Memory B cell (primary cell): Measurements from ENCODE around the gene GDI1.

Experiments
- ATAC-seq: fragments of 150-1000 bp; cut with Tn5 transposase; 2 replicates; pipeline ENCODE4 v1.10.0; 2021; ENCODE audit warnings: low read depth, mild to moderate bottlenecking, moderate library complexity
- DNase-seq, 2 donors: peaks; one replicate each; pipeline ENCODE4 v3.0.0; 2022; ENCODE audit warnings: low spot score in 2 of 2
- H3K27ac Mint-ChIP-seq: one replicate; pipeline ENCODE4 v1.8.0; 2022; ENCODE audit warnings: mild to moderate bottlenecking, moderate library complexity, mixed read lengths
- H3K27me3 Mint-ChIP-seq: one replicate; pipeline ENCODE4 v1.8.0; 2022; ENCODE audit warnings: mixed read lengths
- H3K36me3 Mint-ChIP-seq: one replicate; pipeline ENCODE4 v1.8.0; 2022; ENCODE audit warnings: mild to moderate bottlenecking, mixed read lengths
- H3K4me1 Mint-ChIP-seq: one replicate; pipeline ENCODE4 v1.8.0; 2022; ENCODE audit warnings: mixed read lengths
- H3K4me3 Mint-ChIP-seq: one replicate; pipeline ENCODE4 v1.8.0; 2022; ENCODE audit warnings: mild to moderate bottlenecking, moderate library complexity, mixed read lengths
- H3K9me3 Mint-ChIP-seq: one replicate; pipeline ENCODE4 v1.8.0; 2022; ENCODE audit warnings: mixed read lengths

Gene GDI1

DNA sequence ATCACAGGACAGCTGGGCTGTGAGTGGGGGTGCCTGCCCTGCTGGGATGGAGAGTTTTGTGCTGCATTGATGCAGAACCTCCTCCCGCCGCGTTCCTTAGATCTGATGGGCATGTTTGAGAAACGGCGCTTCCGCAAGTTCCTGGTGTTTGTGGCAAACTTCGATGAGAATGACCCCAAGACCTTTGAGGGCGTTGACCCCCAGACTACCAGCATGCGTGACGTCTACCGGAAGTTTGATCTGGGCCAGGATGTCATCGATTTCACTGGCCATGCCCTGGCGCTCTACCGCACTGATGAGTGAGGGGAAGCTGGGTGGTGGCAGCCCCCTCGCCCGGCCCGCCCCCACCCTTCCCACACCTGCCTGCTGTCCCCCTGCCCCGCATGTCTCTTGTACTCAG, 2.9 kb downstream of the GDI1 start:
- no peak for DNase-seq
- no peak for ATAC-seq
- Mint-ChIP-seq H3K4me1 (peaks cover 9% of the 10 kb centered on the region), H3K27ac (no peak overlapping the region), H3K9me3 (no peaks in the 10 kb centered on the region), H3K36me3 (no peaks in the 10 kb centered on the region), H3K27me3 (no peaks in the 10 kb centered on the region), H3K4me3 (no peak overlapping the region)

DNA sequence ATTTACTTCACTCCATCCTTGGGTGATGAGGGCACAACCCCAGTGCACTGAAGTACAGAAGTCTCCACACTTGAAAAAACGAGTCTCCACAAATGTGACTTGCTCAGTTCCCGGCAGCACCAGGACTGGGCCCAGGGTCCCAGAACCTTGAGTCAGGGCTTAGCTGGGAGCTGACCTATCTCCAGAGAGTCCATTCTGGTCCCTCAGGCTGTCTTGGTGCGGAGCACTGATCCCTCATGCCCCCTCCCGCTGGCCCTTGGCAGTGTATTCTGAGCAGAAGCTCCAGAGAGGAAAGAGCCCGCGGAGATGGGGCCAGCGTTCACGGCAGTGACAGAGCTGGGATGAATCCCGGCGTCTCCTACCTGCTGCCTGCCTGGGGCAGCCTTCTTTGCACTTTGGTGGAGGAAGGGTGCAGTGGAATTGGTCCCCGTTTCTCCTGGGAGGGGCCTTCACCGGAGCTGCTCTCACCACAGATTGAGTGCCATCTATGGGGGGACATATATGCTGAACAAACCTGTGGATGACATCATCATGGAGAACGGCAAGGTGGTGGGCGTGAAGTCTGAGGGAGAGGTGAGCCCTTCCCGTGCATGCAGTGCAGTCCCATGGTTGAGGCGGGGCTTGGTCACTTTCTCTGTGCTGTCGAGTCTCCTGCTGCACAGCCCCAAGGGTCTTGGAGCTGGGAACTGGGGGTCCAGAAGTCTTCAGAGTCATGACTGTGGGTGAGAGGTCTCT, 3.8 kb downstream of the GDI1 start:
- Mint-ChIP-seq H3K9me3 (no peaks in the 10 kb centered on the region), H3K27ac (no peak overlapping the region), H3K4me1 (peaks cover 9% of the 10 kb centered on the region), H3K27me3 (no peaks in the 10 kb centered on the region), H3K36me3 (no peaks in the 10 kb centered on the region), H3K4me3 (no peak overlapping the region)
- no peak for DNase-seq
- no peak for ATAC-seq

DNA sequence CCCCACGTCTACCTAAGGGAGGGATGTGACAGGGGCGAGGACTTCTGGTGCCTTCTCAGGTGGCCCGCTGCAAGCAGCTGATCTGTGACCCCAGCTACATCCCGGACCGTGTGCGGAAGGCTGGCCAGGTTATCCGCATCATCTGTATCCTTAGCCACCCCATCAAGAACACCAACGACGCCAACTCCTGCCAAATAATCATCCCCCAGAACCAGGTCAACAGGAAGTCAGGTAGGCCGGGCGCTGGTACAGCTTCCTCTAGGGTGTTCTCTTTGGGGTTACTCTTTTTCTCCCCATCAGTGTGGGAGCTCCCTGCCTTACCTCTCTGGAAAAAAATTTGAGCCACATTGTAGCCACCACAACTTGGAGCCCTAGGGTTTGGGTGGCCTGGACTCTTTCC, 4.6 kb downstream of the GDI1 start:
- Mint-ChIP-seq H3K36me3 (peaks cover 2% of the 10 kb centered on the region), H3K27ac (no peak overlapping the region), H3K4me3 (no peak overlapping the region), H3K4me1 (peaks cover 14% of the 10 kb centered on the region), H3K27me3 (no peaks in the 10 kb centered on the region), H3K9me3 (no peaks in the 10 kb centered on the region)
- no peak for DNase-seq
- no peak for ATAC-seq

DNA sequence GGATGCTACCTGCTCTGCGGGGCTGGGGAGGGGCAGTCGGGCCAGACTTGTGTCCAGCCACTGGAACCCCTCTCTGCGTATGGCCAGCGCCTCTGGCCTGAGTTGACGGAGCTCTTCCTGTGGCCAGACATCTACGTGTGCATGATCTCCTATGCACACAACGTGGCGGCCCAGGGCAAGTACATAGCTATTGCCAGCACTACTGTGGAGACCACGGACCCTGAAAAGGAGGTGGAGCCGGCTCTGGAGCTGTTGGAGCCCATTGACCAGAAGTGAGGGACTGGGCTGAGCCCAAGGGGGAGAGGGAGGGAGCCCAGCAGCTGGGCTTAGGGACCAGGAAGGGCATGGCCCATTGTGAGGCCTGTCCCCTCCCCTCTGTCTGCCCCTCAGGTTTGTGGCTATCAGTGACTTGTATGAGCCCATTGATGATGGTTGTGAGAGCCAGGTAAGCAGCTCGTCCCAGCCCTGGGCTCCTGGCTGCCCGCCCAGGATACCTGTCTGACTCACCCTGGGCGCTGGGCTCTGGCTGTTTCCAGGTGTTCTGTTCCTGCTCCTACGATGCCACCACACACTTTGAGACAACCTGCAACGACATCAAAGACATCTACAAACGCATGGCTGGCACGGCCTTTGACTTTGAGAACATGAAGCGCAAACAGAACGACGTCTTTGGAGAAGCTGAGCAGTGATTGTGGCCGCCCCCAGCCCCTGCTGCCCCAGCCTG, 5.2 kb downstream of the GDI1 start:
- no peaks in the 10 kb centered on the region for H3K27me3 Mint-ChIP-seq
- DNase-seq (no peak), ATAC-seq (no peak)
- H3K9me3 Mint-ChIP-seq = no peaks in the 10 kb centered on the region
- no peak overlapping the region for H3K27ac Mint-ChIP-seq
- peaks cover 2% of the 10 kb centered on the region for H3K36me3 Mint-ChIP-seq
- H3K4me1 Mint-ChIP-seq = peaks cover 14% of the 10 kb centered on the region
- H3K4me3 Mint-ChIP-seq = no peak overlapping the region

DNA sequence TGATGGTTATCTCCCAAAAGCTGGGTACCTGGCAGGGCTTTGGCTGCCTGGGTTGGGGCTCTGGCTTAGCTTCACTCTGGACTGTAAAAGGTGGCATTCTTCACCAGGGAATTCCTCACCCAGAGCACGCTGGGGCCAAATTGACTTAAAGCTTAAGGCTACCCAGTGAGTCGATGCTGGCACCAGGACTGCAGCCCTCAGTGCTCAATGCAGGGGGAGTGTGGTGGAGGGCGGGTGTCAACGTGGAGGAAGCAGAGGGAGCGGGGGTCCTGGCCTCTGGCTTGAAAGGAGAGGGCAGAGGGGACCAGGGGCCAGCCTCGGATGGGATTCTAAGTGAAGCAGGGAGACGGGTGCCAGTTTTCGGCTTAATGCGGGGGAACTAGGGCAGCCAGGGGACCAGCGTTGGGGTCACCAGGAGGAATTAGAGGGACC, 6.5 kb downstream of the GDI1 start:
- Mint-ChIP-seq H3K27me3 (no peaks in the 10 kb centered on the region), H3K4me3 (peak overlapping the region; percentile 83), H3K9me3 (no peaks in the 10 kb centered on the region), H3K36me3 (peaks cover 2% of the 10 kb centered on the region), H3K4me1 (peaks cover 8% of the 10 kb centered on the region), H3K27ac (peak overlapping the region; percentile 89)
- ATAC-seq = no peak
- DNase-seq = no peak

DNA sequence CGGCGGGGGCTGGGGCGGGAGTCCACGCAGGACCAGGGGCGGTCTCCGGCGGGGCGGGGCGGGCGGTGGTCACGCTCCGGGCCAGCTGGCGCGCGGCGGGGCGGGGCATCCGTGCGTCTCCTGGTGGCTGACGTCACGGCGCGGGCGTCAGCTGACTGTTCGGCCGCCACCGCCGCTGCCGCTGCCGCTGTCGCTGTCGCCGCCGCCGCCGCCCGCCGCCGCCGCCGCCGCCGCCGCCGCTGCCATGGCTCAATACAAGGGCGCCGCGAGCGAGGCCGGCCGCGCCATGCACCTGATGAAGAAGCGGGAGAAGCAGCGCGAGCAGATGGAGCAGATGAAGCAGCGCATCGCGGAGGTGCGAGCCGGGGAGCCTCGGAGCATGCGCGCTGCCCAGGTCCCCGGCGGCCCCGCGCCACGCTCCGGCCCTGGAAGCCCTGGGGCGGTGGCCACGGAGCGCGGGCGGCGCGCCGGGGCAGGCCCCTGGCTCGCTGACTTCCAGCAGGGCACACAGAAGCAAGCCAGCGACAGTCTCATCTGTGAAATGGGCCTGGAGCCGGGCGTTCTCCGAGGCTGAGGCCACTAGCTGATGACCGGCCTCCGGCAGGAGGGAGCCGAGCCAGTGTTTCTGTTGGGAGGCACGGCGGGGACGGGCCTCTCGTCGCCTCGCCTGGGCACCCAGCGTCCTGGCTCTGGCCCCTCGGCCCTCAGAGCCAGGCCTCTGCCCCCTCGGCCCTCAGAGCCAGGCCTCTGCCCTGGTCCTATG, 7.2 kb downstream of the GDI1 start, which contains the start of gene FAM50A:
Gene FAM50A (plus strand): TSS at position 150 of the 763 bp plus-strand sequence. CDS start 95 bp downstream, at position 245.
- H3K4me3 Mint-ChIP-seq = peak within 1 kb of the TSS; percentile 83
- H3K27ac Mint-ChIP-seq = peak within 1 kb of the TSS; percentile 89
- no peaks in the 10 kb centered on the region for H3K9me3 Mint-ChIP-seq
- H3K36me3 Mint-ChIP-seq = peaks cover 2% of the 10 kb centered on the region
- DNase-seq (peak; percentile 56 to 63), ATAC-seq (peak; percentile 91)
- no peaks in the 10 kb centered on the region for H3K27me3 Mint-ChIP-seq
- peaks cover 8% of the 10 kb centered on the region for H3K4me1 Mint-ChIP-seq

DNA sequence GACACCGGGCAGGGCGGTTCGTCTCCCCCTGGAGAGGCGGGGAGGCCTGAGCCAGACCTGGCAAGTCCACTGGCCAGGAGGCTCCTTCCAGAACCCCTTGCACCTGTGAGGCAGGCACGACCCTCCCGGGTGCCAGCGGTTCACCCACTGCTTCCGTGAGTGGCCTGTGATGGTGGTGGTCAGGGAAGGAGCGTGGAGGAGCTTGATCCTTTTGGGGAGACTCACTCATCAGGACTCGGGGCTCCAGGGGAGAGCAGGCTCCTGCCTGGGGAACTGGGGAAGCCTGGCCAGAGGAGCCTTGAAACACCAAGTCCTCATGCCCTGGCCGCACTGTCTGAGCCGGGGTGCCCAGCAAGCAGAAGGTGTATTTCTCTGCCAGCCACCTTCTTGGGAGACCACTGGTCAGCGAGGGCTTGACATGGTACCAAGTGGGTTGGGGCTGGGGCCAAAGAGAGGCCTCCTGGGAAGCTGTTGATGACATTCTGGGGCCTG, 7.8 kb downstream of the GDI1 start:
- DNase-seq (no peak), ATAC-seq (no peak)
- Mint-ChIP-seq H3K4me3 (no peak overlapping the region), H3K27me3 (no peaks in the 10 kb centered on the region), H3K9me3 (no peaks in the 10 kb centered on the region), H3K36me3 (peaks cover 2% of the 10 kb centered on the region), H3K4me1 (peaks cover 8% of the 10 kb centered on the region), H3K27ac (no peak overlapping the region)

DNA sequence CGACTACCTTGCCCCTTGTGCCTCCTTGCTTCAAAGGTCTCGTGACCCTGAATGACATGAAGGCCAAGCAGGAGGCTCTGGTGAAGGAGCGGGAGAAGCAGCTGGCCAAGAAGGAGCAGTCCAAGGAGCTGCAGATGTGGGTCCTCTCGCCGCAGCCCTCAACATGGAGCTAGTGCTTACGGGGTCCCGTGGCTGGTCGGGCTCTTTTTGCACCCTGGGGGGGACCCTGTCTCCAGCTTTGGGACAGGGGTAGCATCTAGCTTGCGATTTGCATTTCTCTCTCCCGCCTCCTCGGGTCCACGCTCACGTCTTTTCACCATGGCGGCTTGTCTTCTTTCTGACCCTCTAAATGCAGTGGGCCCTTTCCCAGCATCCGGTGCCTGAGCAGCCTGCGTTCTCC, 8.8 kb downstream of the GDI1 start:
- DNase-seq (no peak), ATAC-seq (no peak)
- no peaks in the 10 kb centered on the region for H3K9me3 Mint-ChIP-seq
- H3K36me3 Mint-ChIP-seq = peaks cover 2% of the 10 kb centered on the region
- peaks cover 8% of the 10 kb centered on the region for H3K4me1 Mint-ChIP-seq
- H3K4me3 Mint-ChIP-seq = no peak overlapping the region
- no peaks in the 10 kb centered on the region for H3K27me3 Mint-ChIP-seq
- H3K27ac Mint-ChIP-seq = no peak overlapping the region

DNA sequence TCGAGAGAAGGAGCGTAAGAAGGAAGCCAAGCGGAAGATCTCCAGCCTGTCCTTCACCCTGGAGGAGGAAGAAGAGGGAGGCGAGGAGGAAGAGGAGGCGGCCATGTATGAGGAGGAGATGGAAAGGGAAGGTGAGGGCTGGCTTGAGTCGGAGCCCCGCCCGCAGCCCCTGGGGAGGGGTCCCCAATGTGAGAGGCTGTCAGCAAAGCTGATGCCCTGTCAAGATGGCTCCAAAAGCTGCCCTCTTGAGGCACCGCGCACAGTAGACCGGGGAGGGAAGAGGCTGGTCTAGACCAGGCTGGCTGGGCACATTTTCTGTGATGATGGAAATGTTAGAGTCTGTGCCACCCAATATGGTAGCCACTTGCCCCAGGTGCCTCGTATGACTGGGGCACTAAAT, 9.5 kb downstream of the GDI1 start:
- Mint-ChIP-seq H3K27me3 (no peaks in the 10 kb centered on the region), H3K9me3 (no peaks in the 10 kb centered on the region), H3K4me1 (peaks cover 8% of the 10 kb centered on the region), H3K36me3 (peaks cover 2% of the 10 kb centered on the region), H3K27ac (no peak overlapping the region), H3K4me3 (no peak overlapping the region)
- ATAC-seq (no peak), DNase-seq (no peak)

DNA sequence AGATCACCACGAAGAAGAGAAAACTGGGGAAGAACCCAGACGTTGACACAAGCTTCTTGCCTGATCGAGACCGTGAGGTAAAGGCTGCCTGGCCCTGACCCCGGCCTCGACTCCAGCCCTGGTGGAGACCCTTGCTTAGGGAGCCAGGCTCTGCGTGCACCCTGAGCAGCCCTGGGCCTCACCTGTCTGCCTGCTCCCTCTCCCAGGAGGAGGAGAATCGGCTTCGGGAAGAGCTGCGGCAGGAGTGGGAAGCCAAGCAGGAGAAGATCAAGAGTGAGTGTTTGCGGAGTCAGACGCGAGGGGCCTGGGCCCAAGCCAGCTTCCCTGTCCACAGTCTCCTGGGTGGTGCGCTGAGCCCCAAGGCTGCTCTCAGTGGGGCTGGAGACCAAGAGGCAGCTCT, 11.5 kb downstream of the GDI1 start:
- H3K9me3 Mint-ChIP-seq = no peaks in the 10 kb centered on the region
- ATAC-seq (no peak), DNase-seq (no peak)
- H3K36me3 Mint-ChIP-seq = peaks cover 4% of the 10 kb centered on the region
- no peaks in the 10 kb centered on the region for H3K27me3 Mint-ChIP-seq
- no peak overlapping the region for H3K27ac Mint-ChIP-seq
- H3K4me1 Mint-ChIP-seq = peaks cover 6% of the 10 kb centered on the region
- H3K4me3 Mint-ChIP-seq = no peak overlapping the region

DNA sequence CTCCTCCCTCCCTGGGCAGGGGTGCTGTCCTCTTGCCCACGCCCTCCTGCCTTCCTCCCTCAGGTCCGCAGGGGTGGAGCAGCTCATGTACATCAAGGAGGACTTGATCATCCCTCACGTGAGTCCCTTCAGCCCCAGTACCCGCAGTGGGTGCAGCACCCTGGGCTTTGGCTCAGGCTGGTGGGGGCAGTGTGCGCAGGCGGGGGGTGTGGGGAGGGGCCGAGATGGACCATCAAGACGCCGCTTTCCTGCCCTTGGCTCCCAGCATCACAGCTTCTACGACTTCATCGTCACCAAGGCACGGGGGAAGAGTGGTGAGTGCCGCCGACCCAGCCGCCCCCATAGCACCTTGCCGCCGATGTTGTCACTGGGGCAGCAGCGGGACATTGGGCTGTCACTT, 12.7 kb downstream of the GDI1 start:
- Mint-ChIP-seq H3K27ac (no peak overlapping the region), H3K9me3 (no peaks in the 10 kb centered on the region), H3K27me3 (no peaks in the 10 kb centered on the region), H3K4me1 (peaks cover 5% of the 10 kb centered on the region), H3K4me3 (no peak overlapping the region), H3K36me3 (peaks cover 4% of the 10 kb centered on the region)
- ATAC-seq (no peak), DNase-seq (no peak)

DNA sequence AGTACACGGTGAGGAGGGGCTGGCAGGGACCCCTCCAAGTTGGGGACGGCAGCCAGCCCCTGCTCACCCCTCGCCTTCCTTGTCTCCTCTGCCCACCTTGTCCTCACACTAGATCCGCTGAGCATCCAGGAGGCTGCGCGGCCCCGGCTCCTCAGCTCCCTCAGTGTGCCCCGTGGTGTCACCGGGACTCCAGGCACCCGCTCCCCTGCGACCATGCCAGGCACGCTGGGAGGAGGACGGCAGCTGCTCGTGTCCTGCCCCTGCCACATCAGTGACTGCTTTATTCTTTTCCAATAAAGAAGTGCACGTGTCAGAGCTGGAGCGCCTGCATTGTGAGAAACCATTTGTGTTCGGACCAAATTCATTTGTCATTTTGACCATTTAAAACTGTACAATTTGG, 13.4 kb downstream of the GDI1 start:
- Mint-ChIP-seq H3K9me3 (no peaks in the 10 kb centered on the region), H3K4me3 (no peak overlapping the region), H3K27ac (no peak overlapping the region), H3K27me3 (no peaks in the 10 kb centered on the region), H3K4me1 (peaks cover 5% of the 10 kb centered on the region), H3K36me3 (peaks cover 4% of the 10 kb centered on the region)
- ATAC-seq = no peak
- no peak for DNase-seq

DNA sequence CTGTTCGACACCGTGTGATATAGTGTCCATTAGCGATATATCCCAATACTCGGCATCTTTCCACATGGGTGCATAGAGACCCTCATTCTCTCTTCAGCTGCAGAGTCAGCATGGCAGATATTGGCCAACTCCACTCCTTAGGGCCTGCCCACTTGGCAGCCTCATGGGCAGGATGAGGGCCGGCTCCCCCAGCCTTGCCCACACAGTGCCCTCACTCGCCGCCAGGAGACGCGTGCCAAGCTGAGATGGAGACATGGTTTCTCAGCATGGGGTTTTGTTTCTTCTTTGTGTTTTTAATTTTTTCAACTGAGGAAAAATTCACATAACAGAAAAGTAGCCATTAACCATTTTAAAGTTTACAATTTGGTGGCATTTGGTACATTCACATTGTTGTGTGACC, 15.9 kb downstream of the GDI1 start:
- peaks cover 2% of the 10 kb centered on the region for H3K36me3 Mint-ChIP-seq
- no peak overlapping the region for H3K4me3 Mint-ChIP-seq
- no peaks in the 10 kb centered on the region for H3K9me3 Mint-ChIP-seq
- H3K4me1 Mint-ChIP-seq = peaks cover 4% of the 10 kb centered on the region
- DNase-seq = no peak
- H3K27ac Mint-ChIP-seq = no peak overlapping the region
- ATAC-seq = no peak
- no peaks in the 10 kb centered on the region for H3K27me3 Mint-ChIP-seq

DNA sequence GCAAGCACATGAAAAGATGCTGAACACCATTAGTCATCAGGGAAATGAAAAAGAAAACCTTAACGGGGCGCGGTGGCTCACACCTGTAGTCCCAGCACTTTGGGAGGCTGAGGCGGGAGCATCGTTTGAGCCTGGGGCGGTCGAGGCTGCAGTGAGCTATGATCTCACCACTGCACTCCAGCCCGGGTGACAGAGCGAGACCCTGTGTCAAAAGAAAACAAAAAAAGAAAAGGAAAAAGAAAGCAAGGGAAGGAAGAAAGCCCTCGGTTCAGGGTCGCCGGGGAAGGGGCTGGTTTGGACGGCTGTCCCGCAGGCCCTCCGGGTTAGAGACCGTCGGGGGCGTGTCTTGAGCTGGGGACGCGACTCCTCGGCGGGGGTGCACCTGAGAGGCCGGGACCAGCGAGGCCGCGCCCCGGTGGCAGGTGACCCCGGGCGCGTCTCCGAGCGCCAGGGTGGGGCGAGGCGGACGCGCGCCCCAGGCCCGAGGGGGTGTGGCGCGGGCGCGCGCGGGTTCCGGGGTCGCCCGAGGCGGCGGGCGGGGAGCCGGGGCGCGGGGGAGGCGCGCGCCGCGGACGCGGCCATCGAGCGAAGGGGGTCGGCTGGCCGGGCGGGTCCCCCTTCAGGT, 20.6 kb downstream of the GDI1 start:
- ATAC-seq (peak; percentile 77), DNase-seq (peak in 1 of 2 donors; percentile 66)
- Mint-ChIP-seq H3K4me3 (peak overlapping the region; percentile 95), H3K36me3 (peaks cover 3% of the 10 kb centered on the region), H3K4me1 (peaks cover 15% of the 10 kb centered on the region), H3K9me3 (no peaks in the 10 kb centered on the region), H3K27ac (peak overlapping the region; percentile 96), H3K27me3 (no peaks in the 10 kb centered on the region)
